ENCODE results near the gene GM2A. TPM values are rescaled to one million over a fixed set of nuclear protein-coding genes. Genes with fewer than 3 reads are reported as not detected.

The GM2A gene
- total and polyA plus RNA-seq, 9 of the 15 experiments (the other 6 are each of a cell fraction or from before 2014, with no cell fraction given), result 5.8 to 36.0 (median 10.0) TPM

DNA sequence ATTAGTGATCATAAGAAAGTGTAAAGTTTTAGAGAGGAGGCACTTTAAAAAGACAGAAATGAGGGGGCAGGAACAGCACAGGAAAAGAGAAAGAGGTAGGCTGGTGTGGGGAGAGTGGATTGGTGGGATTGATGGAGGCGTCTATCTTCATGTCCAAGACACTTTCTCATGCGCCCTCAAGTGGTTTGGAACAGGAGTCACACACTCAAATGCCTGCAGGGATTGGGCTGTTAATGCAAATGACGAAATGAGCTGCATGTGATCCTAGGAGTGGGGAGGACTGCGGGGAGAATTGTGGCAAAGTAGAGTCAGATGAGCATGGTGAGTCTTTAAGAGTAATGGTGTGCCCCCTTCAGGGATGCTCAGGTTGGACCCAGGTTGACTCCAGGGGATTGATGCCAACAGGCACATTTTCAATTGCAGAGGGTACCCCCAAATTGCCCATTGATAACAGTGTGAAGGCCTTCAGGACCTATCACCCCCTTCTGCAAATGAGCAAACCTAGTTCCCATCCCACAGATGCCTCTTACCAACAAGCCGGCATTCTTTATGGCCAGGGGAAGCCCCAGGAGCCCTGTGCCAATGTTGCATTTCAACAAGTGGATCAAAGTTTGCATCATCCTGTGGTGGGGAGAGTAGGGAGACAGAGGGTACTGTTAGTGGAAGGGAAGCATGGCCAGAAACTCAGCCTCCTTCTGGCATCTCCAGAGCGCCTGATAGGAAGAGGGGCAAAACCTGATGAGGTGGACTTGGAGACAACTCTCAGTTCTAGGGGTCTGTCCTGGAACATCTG is 45.3 kb downstream of the GM2A start:
- H3K27me3 ChIP-seq (ENCODE audit: control insufficient read depth in 2 of 2, insufficient read depth in 2 of 2, low read length in 2 of 2), result peaks cover 15 to 18% of the 10 kb centered on the region in 2 experiments
- H4K20me1 ChIP-seq (replicated peaks; ENCODE audit: control insufficient read depth, insufficient read depth, low read length), result no peaks in the 10 kb centered on the region
- ATAC-seq (peak; percentile 82), FAIRE-seq (peak; percentile 75), DNase-seq (ENCODE audit: extremely low read depth in 1 of 4, low spot score in 3 of 4) (peak in 2 of 4 experiments; percentile 34)
- ChIA-PET POLR2A (no interaction called here), CTCF (ENCODE audit: low intra/inter-chr PET ratio) (no interaction called here)
- no peak overlapping the region for H3K4me2 ChIP-seq (ENCODE audit: insufficient read depth, low read length)
- no peaks in the 10 kb centered on the region for H3K9me1 ChIP-seq (ENCODE audit: control insufficient read depth, insufficient read depth, low read length)
- BruUV-seq (replicated peaks), result no TSS peak
- 0% methylated on average over 6 of the region's 6 CpGs for WGBS (ENCODE audit: insufficient coverage, low coverage, missing lambda C conversion rate)
- in situ Hi-C loops (cut with MboI) (no loop called here), intact Hi-C loops (cut with micrococcal nuclease) (no loop called here)
- no peak overlapping the region for H3K27ac ChIP-seq (ENCODE audit: extremely low read depth, low read depth, low read length)
- H3K4me3 ChIP-seq, result no peak overlapping the region
- H3K79me2 ChIP-seq (ENCODE audit: control insufficient read depth, insufficient read depth, low read length), result no peaks in the 10 kb centered on the region
- H3K36me3 ChIP-seq (ENCODE audit: control insufficient read depth, insufficient read depth, low read length), result no peaks in the 10 kb centered on the region
- no peaks in the 10 kb centered on the region for H3K4me1 ChIP-seq (replicated peaks in 1 of 2; ENCODE audit: control insufficient read depth in 2 of 2, insufficient read depth in 2 of 2, low read length in 2 of 2)
- no peak overlapping the region for H2AFZ ChIP-seq (ENCODE audit: low read depth, low read length)
- H3K9me3 ChIP-seq (replicated peaks; ENCODE audit: control insufficient read depth, insufficient read depth, low read depth, low read length), result no peaks in the 10 kb centered on the region
- H3K9ac ChIP-seq (ENCODE audit: insufficient read depth in 1 of 2, low read depth in 2 of 2, low read length in 2 of 2), result no peak overlapping the region
- TF ChIP-seq FOXO4 (CRISPR knock-in tag; IDR thresholded peaks at IDR 0.05), result no peak
- no peak for TF ChIP-seq PYGO2 (tag; IDR thresholded peaks at IDR 0.05)
- peak; percentile 29 to 37 (median 31); a peak in 3 of 6 replicates for TF ChIP-seq CTCF (IDR thresholded peaks at IDR 0.05 in 2 of 3, conservative IDR thresholded peaks at IDR 0.05 in 1 of 3; ENCODE audit: insufficient read depth in 2 of 3, low read depth in 1 of 3, low read length in 3 of 3)
- TF ChIP-seq TAF7 (tag; IDR thresholded peaks at IDR 0.05), result no peak
- no peak for TF ChIP-seq YBX1 (IDR thresholded peaks at IDR 0.05)
- TF ChIP-seq, protein P1, sequence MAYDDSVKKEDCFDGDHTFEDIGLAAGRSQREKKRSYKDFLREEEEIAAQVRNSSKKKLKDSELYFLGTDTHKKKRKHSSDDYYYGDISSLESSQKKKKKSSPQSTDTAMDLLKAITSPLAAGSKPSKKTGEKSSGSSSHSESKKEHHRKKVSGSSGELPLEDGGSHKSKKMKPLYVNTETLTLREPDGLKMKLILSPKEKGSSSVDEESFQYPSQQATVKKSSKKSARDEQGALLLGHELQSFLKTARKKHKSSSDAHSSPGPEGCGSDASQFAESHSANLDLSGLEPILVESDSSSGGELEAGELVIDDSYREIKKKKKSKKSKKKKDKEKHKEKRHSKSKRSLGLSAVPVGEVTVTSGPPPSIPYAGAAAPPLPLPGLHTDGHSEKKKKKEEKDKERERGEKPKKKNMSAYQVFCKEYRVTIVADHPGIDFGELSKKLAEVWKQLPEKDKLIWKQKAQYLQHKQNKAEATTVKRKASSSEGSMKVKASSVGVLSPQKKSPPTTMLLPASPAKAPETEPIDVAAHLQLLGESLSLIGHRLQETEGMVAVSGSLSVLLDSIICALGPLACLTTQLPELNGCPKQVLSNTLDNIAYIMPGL (CRISPR knock-in tag; IDR thresholded peaks at IDR 0.05), result no peak
- no peak for TF ChIP-seq ZNF76 (CRISPR knock-in tag; IDR thresholded peaks at IDR 0.05; ENCODE audit: borderline replicate concordance)
- TF ChIP-seq CEBPG (CRISPR knock-in tag; IDR thresholded peaks at IDR 0.05), result 0 out of 2 replicates have a peak, but pooled peaks have one; percentile 11
- no peak for TF ChIP-seq CEBPG (tag; conservative IDR thresholded peaks at IDR 0.05 in 1 of 2, IDR thresholded peaks at IDR 0.05 in 1 of 2)
- TF ChIP-seq RAD21 (CRISPR knock-in tag; conservative IDR thresholded peaks at IDR 0.05 in 1 of 2, IDR thresholded peaks at IDR 0.05 in 1 of 2), result peak in 1 of 2 experiments; percentile 40; a peak in 2 of 4 replicates
- TF ChIP-seq SAFB (IDR thresholded peaks at IDR 0.05; ENCODE audit: borderline replicate concordance, low read depth, low read length), result no peak
- TF ChIP-seq GTF2F1 (IDR thresholded peaks at IDR 0.05; ENCODE audit: low read depth, low read length), result no peak
- TF ChIP-seq ZNF316 (IDR thresholded peaks at IDR 0.05), result no peak
- TF ChIP-seq CTCFL (IDR thresholded peaks at IDR 0.05; ENCODE audit: borderline replicate concordance, insufficient read depth, low read depth, low read length, poor library complexity, severe bottlenecking), result peak; percentile 24
